K562 (cell line): ENCODE measurements around the gene DPH1. TPM values are rescaled to one million over a fixed set of nuclear protein-coding genes. Genes with fewer than 3 reads are reported as not detected.

Experiments
- ATAC-seq: fragments of 200-7000 bp; cut with Tn5 transposase; 3 replicates; pipeline ENCODE4 v1.9.1; 2020; ENCODE audit warnings: moderate library complexity
- BruUV-seq: library from RNA; stranded (reverse); fragments of 400-500 nt; replicated peaks from 2 replicates; lab custom pipeline; 2021; lab: Mats Ljungman, UMichigan
- CTCF ChIA-PET: fragments of 300-600 bp; formaldehyde crosslinking; extraction: SDS; loops from one replicate; lab custom pipeline; 2021; ENCODE audit warnings: low intra/inter-chr PET ratio; lab: Yijun Ruan, JAX
- POLR2A ChIA-PET: fragments of 300-600, 350-650 bp; sonication (Branson Sonifier 250); formaldehyde crosslinking; extraction: SDS; loops from one replicate; lab custom pipeline; 2021; ENCODE audit warnings: antibody characterized with exemption, inconsistent platforms; lab: Yijun Ruan, JAX
- DNase-seq, 4 experiments: peaks; one replicate each; pipeline versions ENCODE4 v3.0.0 to v3.0.0-alpha.2; 2011 to 2018; ENCODE audit warnings: low spot score in 3 of 4, mixed read lengths in 3 of 4; ENCODE audit errors: extremely low read depth in 1 of 4
- FAIRE-seq: peaks from 2 replicates; lab custom pipeline; 2011; peaks lifted over from hg19 to GRCh38; lab: Jason Lieb, UNC
- H2AFZ ChIP-seq: 2 replicates; pipeline ENCODE4 v1.6.0; 2011; ENCODE audit warnings: low read depth, low read length, control low read depth, inconsistent platforms
- H3K27ac ChIP-seq: fragments of 200-600 bp; 3 replicates; pipeline ENCODE4 v1.8.0; 2011; ENCODE audit warnings: low read depth, mild to moderate bottlenecking, control low read depth, inconsistent platforms, low read length, moderate library complexity, mixed read lengths; ENCODE audit errors: extremely low read depth
- H3K27me3 ChIP-seq, 2 experiments: fragments of 300-600 bp in 1 of 2; 2 replicates in 1 of 2; 3 replicates in 1 of 2; pipeline versions ENCODE4 v1.6.0 to v1.8.0; 2011; ENCODE audit warnings: inconsistent platforms in 2 of 2, low read length in 2 of 2, mild to moderate bottlenecking in 1 of 2, mixed read lengths in 1 of 2, moderate library complexity in 1 of 2; ENCODE audit not compliant: control insufficient read depth in 2 of 2, insufficient read depth in 2 of 2
- H3K36me3 ChIP-seq: fragments of 300-600 bp; 3 replicates; pipeline ENCODE4 v1.8.0; 2011; ENCODE audit warnings: mild to moderate bottlenecking, low read length, inconsistent platforms; ENCODE audit not compliant: control insufficient read depth, insufficient read depth
- H3K4me1 ChIP-seq, 2 experiments: fragments of 200-600 bp in 1 of 2; replicated peaks in 1 of 2; 2 replicates in 1 of 2; 3 replicates in 1 of 2; pipeline versions ENCODE4 v1.5.1 to v1.8.0; 2011; ENCODE audit warnings: inconsistent platforms in 2 of 2, low read length in 2 of 2, mild to moderate bottlenecking in 1 of 2, mixed read lengths in 1 of 2, moderate library complexity in 1 of 2; ENCODE audit not compliant: control insufficient read depth in 2 of 2, insufficient read depth in 2 of 2
- H3K4me2 ChIP-seq: 2 replicates; pipeline ENCODE4 v1.6.1; 2011; ENCODE audit warnings: low read length, control low read depth, inconsistent platforms, mixed read lengths; ENCODE audit not compliant: insufficient read depth
- H3K4me3 ChIP-seq: fragments of 200-600 bp; sonication (generic), shearing (Covaris generic); 2 replicates; pipeline ENCODE4 v1.5.1; 2016; ENCODE audit warnings: control low read depth, inconsistent platforms
- H3K79me2 ChIP-seq: fragments of 200-600 bp; 3 replicates; pipeline ENCODE4 v1.8.0; 2011; ENCODE audit warnings: low read length, inconsistent platforms; ENCODE audit not compliant: control insufficient read depth, insufficient read depth
- H3K9ac ChIP-seq, 2 experiments: 2 replicates each; pipeline versions ENCODE4 v1.6.0 to v1.6.1; 2011; ENCODE audit warnings: low read depth in 2 of 2, low read length in 2 of 2, control low read depth in 1 of 2, inconsistent platforms in 1 of 2, mild to moderate bottlenecking in 1 of 2, mixed read lengths in 1 of 2; ENCODE audit not compliant: insufficient read depth in 1 of 2
- H3K9me1 ChIP-seq: one replicate; pipeline ENCODE4 v1.6.0; 2011; ENCODE audit warnings: inconsistent platforms, mild to moderate bottlenecking, low read length, moderate library complexity; ENCODE audit not compliant: control insufficient read depth, insufficient read depth
- H3K9me3 ChIP-seq: replicated peaks from 2 replicates; pipeline ENCODE4 v1.5.1; 2011; ENCODE audit warnings: low read depth, low read length, inconsistent platforms; ENCODE audit not compliant: control insufficient read depth, insufficient read depth
- H4K20me1 ChIP-seq: replicated peaks from 2 replicates; pipeline ENCODE4 v1.6.1; 2011; ENCODE audit warnings: low read length, inconsistent platforms, mixed read lengths; ENCODE audit not compliant: control insufficient read depth, insufficient read depth
- KDM4B ChIP-seq, 2 experiments: fragments of 450-650 bp in 1 of 2; sonication (generic) in 1 of 2; IDR thresholded peaks; 2 replicates each; pipeline ENCODE4 v1.6.1; 2016 to 2017; ENCODE audit warnings: borderline replicate concordance in 2 of 2, antibody characterized with exemption in 1 of 2, low read depth in 1 of 2, mild to moderate bottlenecking in 1 of 2
- POLR2B ChIP-seq: fragments of 450-650 bp; IDR thresholded peaks from 2 replicates; pipeline ENCODE4 v1.6.1; 2018; ENCODE audit warnings: low read depth; ENCODE audit not compliant: partially characterized antibody
- RAD21 ChIP-seq, 2 experiments: fragments of 250-450 bp in 1 of 2; fragments of 450-650 bp in 1 of 2; sonication (Bioruptor Pico) in 1 of 2; formaldehyde crosslinking in 1 of 2; IDR thresholded peaks in 1 of 2; conservative IDR thresholded peaks in 1 of 2; 2 replicates each; pipeline versions ENCODE4 v1.4.0 to v1.8.0; 2020 to 2022; ENCODE audit warnings: mild to moderate bottlenecking in 2 of 2, moderate library complexity in 1 of 2
- SP2 ChIP-seq: IDR thresholded peaks from 2 replicates; pipeline ENCODE4 v1.6.1; 2011; ENCODE audit warnings: mild to moderate bottlenecking, low read depth, low read length, moderate library complexity; ENCODE audit not compliant: poor library complexity, severe bottlenecking; ENCODE audit errors: extremely low read depth
- TEAD2 ChIP-seq: fragments of 450-650 bp; IDR thresholded peaks from 2 replicates; pipeline ENCODE4 v1.6.1; 2016; ENCODE audit warnings: missing genetic modification characterization, control low read depth, missing compliant biosample characterization
- WGBS: fragments of 100-300 bp; shearing (Covaris generic); methylation state at CpG from one replicate; pipeline ENCODE4 v1.1.6; 2016; ENCODE audit warnings: low coverage, mixed read lengths; ENCODE audit not compliant: insufficient coverage; ENCODE audit errors: missing lambda C conversion rate; 5-methylcytosine and 5-hydroxymethylcytosine counted together
- in situ Hi-C: fragments of 300-500 bp; cut with MboI; formaldehyde crosslinking; loops from 4 replicates; pipeline ENCODE4 v1.15.0; 2018; ENCODE audit warnings: inconsistent platforms, mixed read lengths
- intact Hi-C: fragments of 100-400 bp; cut with micrococcal nuclease; formaldehyde crosslinking; loops from 2 replicates; pipeline ENCODE4 v1.14.2; 2022
- polyA plus RNA-seq, 8 experiments: library from polyadenylated mRNA; depleted of rRNA in 4 of 8; stranded (reverse) in 5 of 8; unstranded in 3 of 8; fragments of >200 nt; fragmentation: Nextera tagmentation in 2 of 8; fragmentation: Illumina TruSeq in 1 of 8; extraction: Ambion mirVana in 2 of 8; extraction: Trizol in 1 of 8; gene quantifications; 2 replicates each; pipeline versions ENCODE4 v1.2.1 to v1.2.3, GENCODE V29; 2011 to 2014; ENCODE audit warnings: inconsistent platforms in 1 of 8, missing spikeins in 1 of 8
- total RNA-seq, 7 experiments: library from RNA; depleted of rRNA in 6 of 7; stranded (reverse); fragments of >200 nt in 6 of 7; fragmentation: Illumina TruSeq in 2 of 7; extraction: Trizol in 2 of 7; gene quantifications; 2 replicates each; pipeline versions ENCODE4 v1.2.1 to v1.2.3, GENCODE V29; 2011 to 2021; ENCODE audit warnings: low replicate concordance in 1 of 7
- TF ChIP-seq, protein P1 (sequence below): fragments of 450-650 bp; IDR thresholded peaks from 2 replicates; pipeline ENCODE4 v1.6.1; 2016; ENCODE audit warnings: missing biosample characterization, missing genetic modification characterization

The DPH1 gene
- total and polyA plus RNA-seq, 9 of the 15 experiments (the other 6 are each of a cell fraction or from before 2014, with no cell fraction given), result 0.42 to 40.6 (median 20.2) TPM

DNA sequence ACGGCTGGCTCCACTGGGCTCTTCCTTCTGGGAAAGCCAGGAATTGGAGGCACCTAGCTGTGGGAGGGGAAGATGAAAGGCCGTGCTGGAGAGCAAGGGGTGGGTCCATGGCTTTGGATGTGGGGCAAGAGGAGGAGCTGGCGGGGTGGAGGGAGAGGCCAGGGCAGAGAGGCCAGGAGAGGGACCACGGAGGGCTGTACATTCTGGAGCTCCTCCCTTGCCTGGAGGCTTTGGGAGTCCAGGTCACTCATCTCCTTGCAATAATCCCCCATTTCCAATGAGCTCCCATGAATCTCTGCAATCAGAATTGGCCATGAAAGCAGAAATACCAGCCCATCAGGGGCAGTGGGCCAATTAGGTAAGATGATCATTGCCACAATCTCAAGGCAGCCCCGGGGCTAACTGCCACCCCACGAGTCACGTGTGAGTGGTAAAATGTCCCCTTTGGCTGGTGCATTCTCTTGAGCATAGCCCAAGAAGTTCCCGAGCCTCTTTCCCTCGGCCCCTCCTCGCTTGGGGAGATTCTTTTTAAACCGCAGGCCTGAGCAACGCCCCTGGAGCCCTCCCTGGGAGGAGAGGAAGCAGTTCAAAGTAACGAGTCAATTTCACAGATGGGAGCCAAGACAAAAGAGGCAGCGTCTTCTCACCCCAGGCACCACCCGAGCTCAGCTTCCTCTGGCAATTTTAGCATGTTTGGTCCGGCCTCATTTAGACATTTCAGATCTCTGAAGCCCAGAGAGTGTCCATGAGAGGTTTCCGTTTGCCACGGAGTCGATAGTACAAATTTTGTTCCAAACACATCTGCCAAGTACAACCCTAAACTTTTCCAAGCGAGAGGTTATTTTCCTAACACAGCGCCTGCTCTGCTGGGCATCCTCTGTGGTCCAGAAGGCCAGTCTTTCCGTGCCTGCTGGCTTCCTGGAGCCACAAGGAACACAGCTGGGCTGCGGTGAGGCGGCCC lies 18.3 kb upstream of the DPH1 start:
- no peaks in the 10 kb centered on the region for H3K36me3 ChIP-seq
- FAIRE-seq, result no peak
- in situ Hi-C loops (no loop called here), intact Hi-C loops (no loop called here)
- WGBS, result 12% methylated on average over 20 of the region's 24 CpGs
- no TSS peak for BruUV-seq
- no peaks in the 10 kb centered on the region for H3K9me1 ChIP-seq
- DNase-seq, result no peak
- ATAC-seq, result no peak
- H3K79me2 ChIP-seq, result no peaks in the 10 kb centered on the region
- H3K4me3 ChIP-seq, result no peak overlapping the region
- no peaks in the 10 kb centered on the region for H3K9me3 ChIP-seq
- ChIA-PET CTCF (no interaction called here), POLR2A (interaction anchor here (0.6 to 0.9 kb wide), 3 partner anchors 8 to 52 kb away, joined by 3 read pairs; no protein-coding TSS in a partner anchor)
- H3K4me1 ChIP-seq, result peaks cover 0 to 4% of the 10 kb centered on the region in 2 experiments; a peak in 2 of 5 replicates
- H3K27me3 ChIP-seq, result peaks cover 15 to 45% of the 10 kb centered on the region in 2 experiments
- H3K4me2 ChIP-seq, result no peak overlapping the region
- peak overlapping the region; percentile 32; the same call in 1 of the 2 replicates for H2AFZ ChIP-seq
- H4K20me1 ChIP-seq, result no peaks in the 10 kb centered on the region
- TF ChIP-seq RAD21 (CRISPR knock-in tag; conservative IDR thresholded peaks at IDR 0.05 in 1 of 2, IDR thresholded peaks at IDR 0.05 in 1 of 2) (no peak), SP2 (no peak), POLR2B (no peak), TEAD2 (no peak), KDM4B (IDR thresholded peaks at IDR 0.05; ENCODE audit: borderline replicate concordance in 2 of 2, low read depth in 1 of 2) (no peak)
- TF ChIP-seq, protein P1, sequence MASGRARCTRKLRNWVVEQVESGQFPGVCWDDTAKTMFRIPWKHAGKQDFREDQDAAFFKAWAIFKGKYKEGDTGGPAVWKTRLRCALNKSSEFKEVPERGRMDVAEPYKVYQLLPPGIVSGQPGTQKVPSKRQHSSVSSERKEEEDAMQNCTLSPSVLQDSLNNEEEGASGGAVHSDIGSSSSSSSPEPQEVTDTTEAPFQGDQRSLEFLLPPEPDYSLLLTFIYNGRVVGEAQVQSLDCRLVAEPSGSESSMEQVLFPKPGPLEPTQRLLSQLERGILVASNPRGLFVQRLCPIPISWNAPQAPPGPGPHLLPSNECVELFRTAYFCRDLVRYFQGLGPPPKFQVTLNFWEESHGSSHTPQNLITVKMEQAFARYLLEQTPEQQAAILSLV (tag), result no peak
- H3K27ac ChIP-seq, result no peak overlapping the region
- H3K9ac ChIP-seq, result no peak overlapping the region
